Lung microvascular endothelial cell (primary cell): ENCODE results near the gene TRAPPC12. TPM values are rescaled to one million over a fixed set of nuclear protein-coding genes. Genes with fewer than 3 reads are reported as not detected.
"Not testable (repeated sequence)": the region's sequence is repeated elsewhere in the genome, so short reads cannot be mapped to it uniquely, and the experiment has no call there.

Experiments
- DNase-seq, 2 donors: peaks; one replicate each; pipeline versions ENCODE4 v3.0.0 to v3.0.0-alpha.2; 2010; ENCODE audit warnings: low read depth in 2 of 2
- total RNA-seq: library from RNA; depleted of rRNA; stranded (reverse); fragments of >200 nt; gene quantifications from 2 replicates; pipeline ENCODE4 v1.2.1, GENCODE V29; 2014

The TRAPPC12 gene
- total RNA-seq, 1 donor from 2014 or later: 49.4 TPM

- DNase-seq: no peak
These were observed 119.4 kb downstream of the TRAPPC12 start for GRCh38 chr2:3498783-3499394.

GRCh38 chr2:3500326-3500899 is 120.9 kb downstream of the TRAPPC12 start:
- DNase-seq: no peak

DNA sequence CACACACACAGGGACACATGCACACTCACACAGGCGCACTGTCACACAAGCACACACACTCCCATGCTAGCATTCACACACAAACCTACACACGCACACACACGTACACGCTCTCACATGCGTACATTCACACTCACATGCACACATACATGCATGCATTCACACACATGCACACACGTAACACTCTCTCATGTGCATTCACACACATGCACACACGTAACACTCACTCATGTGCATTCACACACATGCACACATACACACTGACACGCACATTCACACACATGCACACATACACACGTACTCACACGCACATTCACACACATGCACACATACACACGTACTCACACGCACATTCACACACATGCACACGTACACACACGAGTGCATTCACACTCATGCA is 123.6 kb downstream of the TRAPPC12 start:
- DNase-seq: no peak

DNA sequence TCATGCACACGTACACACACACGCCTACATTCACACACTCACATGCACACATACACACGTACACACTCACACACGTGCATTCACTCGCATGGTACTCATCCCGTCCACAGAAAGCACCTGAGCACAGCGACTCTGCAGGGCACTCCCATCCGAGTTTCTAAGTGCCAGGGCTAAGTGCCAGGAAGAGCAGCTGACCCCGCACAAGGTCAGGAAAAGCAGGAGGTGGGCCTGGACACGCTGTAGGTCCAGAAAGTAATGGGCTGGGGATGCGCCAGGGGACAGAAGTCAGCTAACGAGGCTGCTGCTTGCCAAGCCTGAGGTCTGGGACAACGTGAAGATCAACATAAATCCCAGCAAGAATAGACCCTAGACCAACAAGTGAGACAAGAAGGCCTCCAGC is 124.0 kb downstream of the TRAPPC12 start:
- no peak for DNase-seq

DNA sequence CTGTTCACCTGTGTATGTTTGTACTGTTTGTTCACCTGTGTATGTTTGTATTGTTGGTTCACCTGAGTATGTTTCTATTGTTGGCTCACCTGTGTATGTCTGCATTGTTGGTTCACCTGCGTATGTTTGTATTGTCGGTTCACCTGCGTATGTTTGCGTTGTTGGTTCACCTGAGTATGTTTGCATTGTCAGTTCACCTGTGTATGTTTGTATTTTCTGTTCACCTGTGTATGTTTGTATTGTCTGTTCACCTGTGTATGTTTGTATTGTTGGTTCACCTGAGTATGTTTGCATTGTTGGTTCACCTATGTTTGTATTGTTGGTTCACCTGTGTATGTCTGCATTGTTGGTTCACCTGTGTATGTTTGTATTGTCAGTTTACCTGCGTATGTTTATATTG is 125.2 kb downstream of the TRAPPC12 start:
- DNase-seq: no peak

- DNase-seq: peak in 1 of 2 donors; percentile 80
These were observed 126.3 kb downstream of the TRAPPC12 start for GRCh38 chr2:3505771-3506170.

DNA sequence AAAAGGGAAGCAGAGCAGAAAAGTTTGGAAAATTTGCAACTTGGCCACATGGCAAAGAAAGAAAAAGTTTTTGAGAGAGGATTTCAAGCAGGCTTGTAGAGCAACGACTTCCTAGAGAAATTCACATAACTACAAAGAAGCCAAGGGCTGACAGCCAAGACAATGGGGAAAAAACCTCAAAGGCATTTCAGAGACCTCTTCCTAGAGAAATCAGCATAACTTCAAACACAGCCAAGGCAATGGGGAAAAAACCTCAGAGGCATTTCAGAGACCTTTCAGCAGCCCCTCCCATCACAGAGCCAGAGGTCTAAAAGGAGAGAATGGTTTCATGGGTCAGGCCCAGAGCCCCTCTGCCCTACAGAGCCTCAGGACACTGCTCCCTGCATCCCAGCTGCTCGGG is 132.6 kb downstream of the TRAPPC12 start:
- DNase-seq: no peak

DNA sequence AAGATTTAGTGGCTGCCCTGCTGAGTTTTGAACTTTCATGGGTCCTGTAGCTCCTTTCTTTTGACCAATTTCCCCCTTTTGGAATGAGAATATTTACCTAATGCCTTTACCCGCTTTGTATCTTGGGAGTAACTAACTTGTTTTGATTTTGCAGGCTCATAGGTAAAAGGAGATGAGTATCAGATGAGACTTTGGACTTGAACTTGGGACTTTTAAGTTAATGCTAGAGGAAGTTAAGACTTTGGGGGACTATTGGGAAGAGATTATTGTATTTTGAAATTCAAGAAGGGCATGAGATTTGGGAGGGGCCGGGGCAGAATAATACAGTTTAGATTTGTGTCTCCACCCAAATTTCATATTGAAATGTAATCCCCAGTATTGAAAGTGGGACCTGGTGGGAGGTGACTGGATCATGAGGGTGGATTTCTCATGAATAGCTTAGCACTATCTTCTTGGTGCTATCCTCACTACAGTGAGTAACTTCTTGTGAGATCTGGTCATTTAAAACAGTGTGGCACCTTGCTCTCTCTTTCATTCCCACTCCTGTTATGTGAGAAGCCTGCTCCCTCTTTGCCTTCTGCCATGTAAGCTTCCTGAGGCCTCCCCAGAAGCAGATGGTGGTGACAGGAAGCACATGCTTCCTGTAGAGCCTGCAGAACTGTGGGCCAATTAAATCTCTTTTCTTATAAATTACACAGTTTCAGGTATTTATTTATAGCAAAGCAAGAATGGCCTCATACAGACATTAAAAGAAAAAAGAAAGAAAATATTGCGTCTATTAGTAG is 133.7 kb downstream of the TRAPPC12 start:
- peak; percentile 25 to 61 for DNase-seq

- not testable (repeated sequence) for DNase-seq
These were observed 135.9 kb downstream of the TRAPPC12 start for GRCh38 chr2:3515438-3515837.

DNA sequence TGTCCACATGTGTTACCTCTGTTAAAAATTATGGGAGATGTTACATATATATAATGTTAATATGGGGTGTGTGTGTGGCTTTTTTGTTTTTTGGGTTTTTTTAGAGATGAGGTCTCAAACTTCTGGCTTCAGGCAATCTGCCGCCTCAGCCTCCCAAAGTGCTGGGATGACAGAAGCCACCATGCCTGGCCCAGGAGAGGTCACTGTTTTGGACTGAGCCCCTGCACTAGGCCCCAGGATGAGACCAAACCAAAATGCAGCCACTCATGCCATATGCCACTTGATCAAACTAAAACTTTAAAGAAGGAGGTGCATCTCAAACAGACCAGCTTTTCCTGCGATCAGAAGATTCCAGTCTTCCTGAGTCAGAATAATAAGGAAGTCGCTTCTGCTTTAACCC is 137.3 kb downstream of the TRAPPC12 start:
- no peak for DNase-seq

DNA sequence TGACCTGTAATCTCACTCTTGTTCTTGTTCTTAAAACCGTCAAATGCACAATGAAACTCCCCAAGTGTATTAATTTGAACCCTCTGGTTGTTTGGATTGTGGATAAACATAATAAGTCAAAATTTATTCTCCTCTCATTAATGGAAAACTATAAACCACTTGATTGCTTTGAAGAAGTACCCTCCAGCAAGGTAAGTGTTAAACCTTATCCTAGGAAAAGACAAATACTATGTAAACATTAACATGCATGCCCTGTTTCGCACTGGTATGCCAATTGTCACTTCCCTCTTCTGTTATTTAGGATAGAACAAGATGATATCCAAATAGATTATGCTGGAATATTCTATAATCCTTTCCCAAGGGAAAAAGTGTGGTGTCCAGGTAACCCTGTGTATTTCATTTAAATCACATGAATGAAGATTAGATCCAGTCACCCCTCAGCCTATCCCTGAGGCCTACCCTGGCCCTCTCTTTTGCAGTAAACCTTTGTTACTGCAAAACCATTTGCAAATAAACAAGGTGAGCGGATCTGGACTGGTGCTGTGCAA is 138.5 kb downstream of the TRAPPC12 start:
- no peak for DNase-seq

GRCh38 chr2:3518496-3519254 is 139.2 kb downstream of the TRAPPC12 start:
- DNase-seq: peak; percentile 98 to 99

GRCh38 chr2:3519255-3520205 is 140.0 kb downstream of the TRAPPC12 start, which contains the start of gene ADI1:
Gene ADI1, minus strand, starts transcription at chr2:3519531. Its CDS starts 44 bp downstream, at chr2:3519487.
- peak; percentile 82 to 87 for DNase-seq

DNA sequence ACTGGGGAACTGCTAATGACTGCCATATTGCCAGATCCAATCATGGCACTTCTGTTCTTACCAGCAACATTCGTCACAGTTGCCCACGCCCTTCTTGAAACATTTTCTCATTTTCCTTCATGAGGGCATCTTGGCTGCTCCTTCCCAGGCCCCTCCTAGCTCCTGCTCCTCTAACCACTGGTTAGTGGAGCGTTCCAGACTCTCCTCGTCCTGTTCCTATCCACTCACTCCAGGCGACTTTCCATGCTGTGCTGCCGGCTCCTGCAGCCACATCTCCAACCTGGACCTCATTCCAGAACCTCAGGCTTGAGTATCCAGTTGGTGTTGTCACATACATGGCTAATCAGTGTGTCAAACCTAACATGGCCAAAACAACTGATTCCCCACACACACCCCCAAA is 141.1 kb downstream of the TRAPPC12 start:
- DNase-seq: no peak

- peak in 1 of 2 donors; percentile 54 for DNase-seq
These were observed 143.5 kb downstream of the TRAPPC12 start for GRCh38 chr2:3522961-3523421.

GRCh38 chr2:3523551-3524041 is 144.1 kb downstream of the TRAPPC12 start:
- peak; percentile 17 to 42 for DNase-seq

DNA sequence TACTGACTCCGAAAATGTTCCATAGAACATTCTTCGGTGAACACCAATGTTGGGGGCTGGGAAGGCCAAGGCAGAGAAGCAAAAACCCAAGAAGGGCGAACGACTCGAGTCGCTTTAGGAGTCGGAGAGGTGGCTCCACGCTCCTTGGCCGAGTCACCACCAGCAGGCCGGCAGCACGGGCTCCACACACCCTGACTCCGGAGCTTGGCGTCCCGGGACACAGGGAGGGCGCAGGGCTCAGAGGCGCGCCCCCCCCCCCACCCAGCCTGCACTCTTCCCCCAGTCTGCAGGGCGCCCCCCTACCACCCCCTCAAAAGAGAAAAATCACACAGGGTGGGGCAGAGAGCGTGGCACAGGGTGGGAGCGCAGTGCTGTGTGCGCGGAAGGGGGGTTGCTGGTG is 147.4 kb downstream of the TRAPPC12 start:
- no peak for DNase-seq

- no peak for DNase-seq
These were observed 148.6 kb downstream of the TRAPPC12 start for GRCh38 chr2:3527886-3528785.
